Endometrial microvascular endothelial cells (primary cell): ENCODE results near the gene SLC9A8. TPM values are rescaled to one million over a fixed set of nuclear protein-coding genes. Genes with fewer than 3 reads are reported as not detected.

Source experiments
- in situ Hi-C: cut with HindIII; loops from 2 replicates; pipeline ENCODE4 v1.10.0; 2017; ENCODE audit warnings: low sequenced_read_pairs, low pct_unique_long_range_greater_than_20kb; ENCODE audit errors: inconsistent ontology term
- total RNA-seq: library from RNA; depleted of rRNA; stranded (reverse); fragments of >200 nt; gene quantifications from one replicate; pipeline ENCODE4 v1.2.3, GENCODE V29; 2015; ENCODE audit errors: inconsistent ontology term

Gene SLC9A8
- total RNA-seq, 1 donor from 2014 or later = 4.7 TPM

GRCh38 chr20:49785149-49785851 lies 27.3 kb upstream of the SLC9A8 start:
- in situ Hi-C loops = no loop called here

- in situ Hi-C loops = no loop called here
These were observed 26.8 kb upstream of the SLC9A8 start for GRCh38 chr20:49785852-49786175.

GRCh38 chr20:49786196-49786595 lies 26.4 kb upstream of the SLC9A8 start:
- in situ Hi-C loops = no loop called here

GRCh38 chr20:49786668-49787370 lies 25.8 kb upstream of the SLC9A8 start:
- in situ Hi-C loops = no loop called here

- in situ Hi-C loops = no loop called here
These were observed 25.0 kb upstream of the SLC9A8 start for GRCh38 chr20:49787371-49788357.

- in situ Hi-C loops = no loop called here
These were observed 22.4 kb upstream of the SLC9A8 start for GRCh38 chr20:49790077-49790798.

GRCh38 chr20:49791165-49791564 lies 21.5 kb upstream of the SLC9A8 start:
- in situ Hi-C loops = no loop called here

- in situ Hi-C loops = no loop called here
These were observed 20.6 kb upstream of the SLC9A8 start for GRCh38 chr20:49792006-49792405.

GRCh38 chr20:49792611-49793010 lies 20.0 kb upstream of the SLC9A8 start:
- in situ Hi-C loops = no loop called here

- in situ Hi-C loops = no loop called here
These were observed 18.1 kb upstream of the SLC9A8 start for GRCh38 chr20:49794336-49795134.

GRCh38 chr20:49795135-49795424 lies 17.5 kb upstream of the SLC9A8 start:
- in situ Hi-C loops = no loop called here

GRCh38 chr20:49796600-49797343 lies 15.9 kb upstream of the SLC9A8 start:
- in situ Hi-C loops = no loop called here

- in situ Hi-C loops = no loop called here
These were observed 15.3 kb upstream of the SLC9A8 start for GRCh38 chr20:49797344-49797615.

GRCh38 chr20:49798718-49799117 lies 13.9 kb upstream of the SLC9A8 start:
- in situ Hi-C loops = no loop called here

- in situ Hi-C loops = no loop called here
These were observed 12.9 kb upstream of the SLC9A8 start for GRCh38 chr20:49799698-49800097.

GRCh38 chr20:49803418-49803817 lies 9.2 kb upstream of the SLC9A8 start:
- in situ Hi-C loops = no loop called here

GRCh38 chr20:49804364-49804763 lies 8.3 kb upstream of the SLC9A8 start:
- in situ Hi-C loops = no loop called here
